ENCODE measurements around the gene VCAN.

DNA sequence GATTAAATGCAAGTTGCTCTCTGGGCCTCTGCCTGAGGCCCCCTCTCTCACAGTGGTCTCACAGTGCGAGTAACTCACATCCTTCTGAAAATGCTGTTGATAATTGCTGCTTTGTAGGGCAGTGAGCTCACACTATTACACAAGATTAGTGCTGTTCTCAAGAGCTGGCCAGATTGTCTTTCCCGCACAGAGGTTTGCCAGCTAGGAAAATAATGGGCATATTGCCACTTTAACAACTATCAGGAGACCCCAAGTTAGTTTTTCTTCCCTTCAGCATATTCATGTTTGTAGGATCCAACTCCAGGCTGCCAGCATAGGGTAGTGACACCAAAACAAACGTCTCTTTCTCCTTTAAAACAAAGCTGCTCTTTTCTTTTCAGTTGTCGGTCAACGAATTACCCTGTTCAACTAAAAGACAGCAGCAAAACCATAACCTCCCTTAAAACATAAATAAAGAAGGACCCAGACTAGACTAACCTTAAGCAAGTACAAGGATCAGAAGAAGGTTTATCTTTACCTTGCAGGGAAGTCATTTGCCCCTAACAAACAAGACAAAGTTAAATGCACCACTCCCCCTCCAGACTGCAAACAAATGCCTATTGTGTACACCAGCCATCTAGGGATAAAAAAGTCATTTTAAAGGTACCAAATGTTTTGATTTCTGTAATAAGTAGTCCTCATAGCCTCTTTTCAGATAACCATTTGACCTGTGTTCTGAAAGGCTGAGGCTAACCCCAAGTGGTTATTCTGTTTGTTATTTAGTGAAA lies 91.4 kb downstream of the VCAN start:
- TF ChIP-seq, protein P1, sequence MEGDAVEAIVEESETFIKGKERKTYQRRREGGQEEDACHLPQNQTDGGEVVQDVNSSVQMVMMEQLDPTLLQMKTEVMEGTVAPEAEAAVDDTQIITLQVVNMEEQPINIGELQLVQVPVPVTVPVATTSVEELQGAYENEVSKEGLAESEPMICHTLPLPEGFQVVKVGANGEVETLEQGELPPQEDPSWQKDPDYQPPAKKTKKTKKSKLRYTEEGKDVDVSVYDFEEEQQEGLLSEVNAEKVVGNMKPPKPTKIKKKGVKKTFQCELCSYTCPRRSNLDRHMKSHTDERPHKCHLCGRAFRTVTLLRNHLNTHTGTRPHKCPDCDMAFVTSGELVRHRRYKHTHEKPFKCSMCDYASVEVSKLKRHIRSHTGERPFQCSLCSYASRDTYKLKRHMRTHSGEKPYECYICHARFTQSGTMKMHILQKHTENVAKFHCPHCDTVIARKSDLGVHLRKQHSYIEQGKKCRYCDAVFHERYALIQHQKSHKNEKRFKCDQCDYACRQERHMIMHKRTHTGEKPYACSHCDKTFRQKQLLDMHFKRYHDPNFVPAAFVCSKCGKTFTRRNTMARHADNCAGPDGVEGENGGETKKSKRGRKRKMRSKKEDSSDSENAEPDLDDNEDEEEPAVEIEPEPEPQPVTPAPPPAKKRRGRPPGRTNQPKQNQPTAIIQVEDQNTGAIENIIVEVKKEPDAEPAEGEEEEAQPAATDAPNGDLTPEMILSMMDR (IDR thresholded peaks at IDR 0.05; ENCODE audit: insufficient read depth, low read depth, low read length) = no peak
- TF ChIP-seq EZH2 (IDR thresholded peaks at IDR 0.05; ENCODE audit: insufficient read depth, low read length) = no peak

All from astrocyte (in vitro differentiated cells and primary cell).